DND-41 (cell line): ENCODE data around the gene EIF3CL.
"Not testable (repeated sequence)": the region's sequence is repeated elsewhere in the genome, so short reads cannot be mapped to it uniquely, and the experiment has no call there.

Experiments used
- CTCF ChIP-seq: IDR thresholded peaks from 2 replicates; pipeline ENCODE4 v1.5.1; 2012; ENCODE audit warnings: borderline replicate concordance, low read length, moderate library complexity, mild to moderate bottlenecking; ENCODE audit not compliant: poor library complexity, severe bottlenecking; ENCODE audit errors: extremely low read depth
- EZH2 ChIP-seq: IDR thresholded peaks from 3 replicates; pipeline ENCODE4 v1.6.1; 2012; ENCODE audit warnings: borderline replicate concordance, low read depth, mild to moderate bottlenecking, moderate library complexity, low read length, inconsistent platforms; ENCODE audit not compliant: severe bottlenecking

GRCh38 chr16:28374281-28374680, 29.4 kb downstream of the EIF3CL start:
- not testable (repeated sequence) for TF ChIP-seq CTCF, EZH2
